PFSK-1 (cell line): Measurements from ENCODE around the gene SNRPB.

Experiments
- FOXP2 ChIP-seq: optimal IDR thresholded peaks from 2 replicates; pipeline ENCODE3; 2011; ENCODE audit warnings: borderline replicate concordance, control low read depth, inconsistent platforms; ENCODE audit not compliant: insufficient read depth; ENCODE audit errors: extremely low read length, extremely low read depth
- POLR2AphosphoS5 ChIP-seq: IDR thresholded peaks from 2 replicates; pipeline ENCODE4 v1.6.1; 2012; ENCODE audit warnings: low read depth, mild to moderate bottlenecking, control low read depth, low read length, moderate library complexity
- REST ChIP-seq, 2 experiments: IDR thresholded peaks; 2 replicates each; pipeline versions ENCODE4 v1.6.1 to v1.8.0; 2011 to 2012; ENCODE audit warnings: low read depth in 2 of 2, low read length in 2 of 2, control low read depth in 1 of 2, inconsistent platforms in 1 of 2, mild to moderate bottlenecking in 1 of 2, moderate library complexity in 1 of 2; ENCODE audit not compliant: insufficient read depth in 1 of 2
- SIN3A ChIP-seq: IDR thresholded peaks from 2 replicates; pipeline ENCODE4 v1.6.1; 2012; ENCODE audit warnings: mild to moderate bottlenecking, low read length, moderate library complexity, borderline replicate concordance; ENCODE audit not compliant: insufficient read depth
- TAF1 ChIP-seq: IDR thresholded peaks from 2 replicates; pipeline ENCODE4 v1.6.1; 2012; ENCODE audit warnings: low read length, control low read depth, borderline replicate concordance; ENCODE audit not compliant: insufficient read depth

GRCh38 chr20:2509468-2509781, 38.8 kb upstream of the SNRPB start:
- TF ChIP-seq REST (IDR thresholded peaks at IDR 0.05; ENCODE audit: insufficient read depth in 1 of 2, low read depth in 2 of 2, low read length in 2 of 2) (no peak), FOXP2 (no peak), POLR2AphosphoS5 (no peak), TAF1 (no peak), SIN3A (no peak)
